Measurements from ENCODE around the gene ALX4. TPM values are rescaled to one million over a fixed set of nuclear protein-coding genes. Genes with fewer than 3 reads are reported as not detected.

ALX4 gene
- total RNA-seq, 2 experiments from 2014 or later, result not detected

DNA sequence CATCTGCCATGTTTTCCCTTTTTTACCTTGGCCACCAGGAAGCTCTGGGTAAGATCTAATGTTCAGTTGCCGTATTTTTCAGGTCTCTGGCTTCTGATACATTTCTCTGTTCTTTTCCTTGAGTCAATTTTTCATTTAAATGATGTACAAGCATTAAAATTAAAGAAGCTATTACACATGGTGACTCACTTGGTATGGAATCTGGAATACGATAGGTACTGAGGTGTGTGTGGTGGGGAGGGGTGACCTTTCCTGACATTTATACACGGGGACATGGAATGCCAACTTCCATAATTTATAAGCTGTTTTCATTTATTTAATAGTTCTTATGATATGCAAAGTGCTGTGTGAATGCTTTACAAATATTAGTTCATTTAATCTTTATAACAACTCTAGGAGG is 47.8 kb upstream of the ALX4 start:
- ChIA-PET CTCF (ENCODE audit: unreplicated experiment) (no interaction called here), POLR2A (interaction anchor here (0.6 to 0.9 kb wide), 2 partner anchors 13 to 961 kb away, joined by 3 to 6 read pairs; no protein-coding TSS in a partner anchor)
- intact Hi-C loops (cut with micrococcal nuclease; ENCODE audit: unreplicated experiment), result no loop called here
- H3K79me2 ChIP-seq (ENCODE audit: insufficient read depth, low read depth, low read length), result no peaks in the 10 kb centered on the region
- H4K20me1 ChIP-seq (ENCODE audit: insufficient read depth, low read length), result no peaks in the 10 kb centered on the region
- TF ChIP-seq EZH2phosphoT487 (IDR thresholded peaks at IDR 0.05; ENCODE audit: borderline replicate concordance, low read depth, low read length), result no peak
- TF ChIP-seq, protein P1, sequence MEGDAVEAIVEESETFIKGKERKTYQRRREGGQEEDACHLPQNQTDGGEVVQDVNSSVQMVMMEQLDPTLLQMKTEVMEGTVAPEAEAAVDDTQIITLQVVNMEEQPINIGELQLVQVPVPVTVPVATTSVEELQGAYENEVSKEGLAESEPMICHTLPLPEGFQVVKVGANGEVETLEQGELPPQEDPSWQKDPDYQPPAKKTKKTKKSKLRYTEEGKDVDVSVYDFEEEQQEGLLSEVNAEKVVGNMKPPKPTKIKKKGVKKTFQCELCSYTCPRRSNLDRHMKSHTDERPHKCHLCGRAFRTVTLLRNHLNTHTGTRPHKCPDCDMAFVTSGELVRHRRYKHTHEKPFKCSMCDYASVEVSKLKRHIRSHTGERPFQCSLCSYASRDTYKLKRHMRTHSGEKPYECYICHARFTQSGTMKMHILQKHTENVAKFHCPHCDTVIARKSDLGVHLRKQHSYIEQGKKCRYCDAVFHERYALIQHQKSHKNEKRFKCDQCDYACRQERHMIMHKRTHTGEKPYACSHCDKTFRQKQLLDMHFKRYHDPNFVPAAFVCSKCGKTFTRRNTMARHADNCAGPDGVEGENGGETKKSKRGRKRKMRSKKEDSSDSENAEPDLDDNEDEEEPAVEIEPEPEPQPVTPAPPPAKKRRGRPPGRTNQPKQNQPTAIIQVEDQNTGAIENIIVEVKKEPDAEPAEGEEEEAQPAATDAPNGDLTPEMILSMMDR (conservative IDR thresholded peaks at IDR 0.05; ENCODE audit: low read length), result no peak
- no peak overlapping the region for H2AFZ ChIP-seq (ENCODE audit: low read length)
- no peak overlapping the region for H3K27ac ChIP-seq (ENCODE audit: low read depth, low read length, poor library complexity, severe bottlenecking)
- H3K9me3 ChIP-seq (ENCODE audit: low read length), result no peaks in the 10 kb centered on the region
- no peaks in the 10 kb centered on the region for H3K4me1 ChIP-seq (ENCODE audit: insufficient read depth, low read length, poor library complexity, severe bottlenecking)
- H3K36me3 ChIP-seq (ENCODE audit: insufficient read depth, low read length), result no peaks in the 10 kb centered on the region
- BruUV-seq (replicated peaks), result no TSS peak
- no peak for DNase-seq (ENCODE audit: low spot score)
- H3K4me3 ChIP-seq (ENCODE audit: low read depth, low read length, poor library complexity, severe bottlenecking), result no peak overlapping the region
- H3K9me2 ChIP-seq (ENCODE audit: insufficient read depth, low read length), result no peaks in the 10 kb centered on the region
- no peak overlapping the region for H3K4me2 ChIP-seq (ENCODE audit: low read length)

DNA sequence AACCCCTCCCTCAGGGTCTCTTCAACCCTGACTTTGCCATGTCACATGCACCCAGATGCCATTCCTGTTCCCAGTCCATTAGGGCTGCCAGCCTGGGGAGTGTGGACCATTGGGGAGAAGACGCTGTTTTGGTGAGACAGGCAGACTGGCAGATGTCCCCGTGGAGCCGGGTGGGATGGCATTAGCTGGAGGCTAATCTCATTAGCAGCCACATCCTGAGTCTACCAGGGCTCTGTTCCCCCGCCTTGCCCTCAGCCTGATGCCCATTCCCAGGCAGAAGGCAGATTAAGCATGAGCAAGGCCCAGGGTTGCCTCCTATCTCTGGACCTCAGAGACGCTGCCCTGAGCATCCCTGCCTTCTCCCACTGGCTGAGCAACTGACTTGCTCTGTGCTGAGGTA is 46.4 kb upstream of the ALX4 start:
- ChIA-PET POLR2A (no interaction called here), CTCF (ENCODE audit: unreplicated experiment) (no interaction called here)
- no peak for DNase-seq (ENCODE audit: low spot score)
- no TSS peak for BruUV-seq (replicated peaks)
- Histone ChIP-seq H3K4me3 (ENCODE audit: low read depth, low read length, poor library complexity, severe bottlenecking) (no peak overlapping the region), H2AFZ (ENCODE audit: low read length) (no peak overlapping the region), H3K36me3 (ENCODE audit: insufficient read depth, low read length) (no peaks in the 10 kb centered on the region), H3K4me1 (ENCODE audit: insufficient read depth, low read length, poor library complexity, severe bottlenecking) (peaks cover 6% of the 10 kb centered on the region), H3K9me2 (ENCODE audit: insufficient read depth, low read length) (no peaks in the 10 kb centered on the region), H3K79me2 (ENCODE audit: insufficient read depth, low read depth, low read length) (no peaks in the 10 kb centered on the region), H3K4me2 (ENCODE audit: low read length) (no peak overlapping the region), H3K9me3 (ENCODE audit: low read length) (no peaks in the 10 kb centered on the region), H3K27ac (ENCODE audit: low read depth, low read length, poor library complexity, severe bottlenecking) (no peak overlapping the region), H4K20me1 (ENCODE audit: insufficient read depth, low read length) (no peaks in the 10 kb centered on the region)
- no peak for TF ChIP-seq EZH2phosphoT487 (IDR thresholded peaks at IDR 0.05; ENCODE audit: borderline replicate concordance, low read depth, low read length)
- TF ChIP-seq, protein P1 (conservative IDR thresholded peaks at IDR 0.05; ENCODE audit: low read length), result no peak
- intact Hi-C loops (cut with micrococcal nuclease; ENCODE audit: unreplicated experiment), result no loop called here

- Histone ChIP-seq H3K9me2 (ENCODE audit: insufficient read depth, low read length) (no peaks in the 10 kb centered on the region), H2AFZ (ENCODE audit: low read length) (no peak overlapping the region), H3K4me3 (ENCODE audit: low read depth, low read length, poor library complexity, severe bottlenecking) (no peak overlapping the region), H3K36me3 (ENCODE audit: insufficient read depth, low read length) (no peaks in the 10 kb centered on the region), H4K20me1 (ENCODE audit: insufficient read depth, low read length) (no peaks in the 10 kb centered on the region), H3K4me2 (ENCODE audit: low read length) (peak overlapping the region; percentile 53; the same call in 1 of the 2 replicates), H3K4me1 (ENCODE audit: insufficient read depth, low read length, poor library complexity, severe bottlenecking) (peaks cover 19% of the 10 kb centered on the region), H3K79me2 (ENCODE audit: insufficient read depth, low read depth, low read length) (no peaks in the 10 kb centered on the region), H3K9me3 (ENCODE audit: low read length) (no peaks in the 10 kb centered on the region), H3K27ac (ENCODE audit: low read depth, low read length, poor library complexity, severe bottlenecking) (no peak overlapping the region)
- ChIA-PET CTCF (ENCODE audit: unreplicated experiment) (no interaction called here), POLR2A (no interaction called here)
- BruUV-seq (replicated peaks), result no TSS peak
- intact Hi-C loops (cut with micrococcal nuclease; ENCODE audit: unreplicated experiment), result no loop called here
- TF ChIP-seq, protein P1 (conservative IDR thresholded peaks at IDR 0.05; ENCODE audit: low read length), result peak; percentile 57
- no peak for TF ChIP-seq EZH2phosphoT487 (IDR thresholded peaks at IDR 0.05; ENCODE audit: borderline replicate concordance, low read depth, low read length)
- no peak for DNase-seq (ENCODE audit: low spot score)
Measured at GRCh38 chr11:44351898-44352498, 42.1 kb upstream of the ALX4 start.

Measured in OCI-LY7 (cell line).